Osteocyte (in vitro differentiated cells): ENCODE data around the gene CLTA. TPM values are rescaled to one million over a fixed set of nuclear protein-coding genes. Genes with fewer than 3 reads are reported as not detected.
A peak's percentile ranks its signal among the peaks of the same experiment; 100 is the strongest.

ENCODE experiments used
- DNase-seq: peaks from one replicate; pipeline ENCODE4 v3.0.0; 2021; ENCODE audit warnings: mixed read lengths; ENCODE audit not compliant: unreplicated experiment; ENCODE audit errors: extremely low spot score
- H3K27ac Mint-ChIP-seq: one replicate; pipeline ENCODE4 v1.8.0; 2021; ENCODE audit warnings: mild to moderate bottlenecking, mixed read lengths; ENCODE audit not compliant: unreplicated experiment
- H3K27me3 Mint-ChIP-seq: one replicate; pipeline ENCODE4 v1.8.0; 2021; ENCODE audit warnings: mixed read lengths; ENCODE audit not compliant: unreplicated experiment
- H3K36me3 Mint-ChIP-seq: one replicate; pipeline ENCODE4 v1.8.0; 2021; ENCODE audit warnings: mixed read lengths; ENCODE audit not compliant: unreplicated experiment
- H3K4me1 Mint-ChIP-seq: one replicate; pipeline ENCODE4 v1.8.0; 2021; ENCODE audit warnings: mixed read lengths; ENCODE audit not compliant: unreplicated experiment
- H3K4me3 Mint-ChIP-seq: one replicate; pipeline ENCODE4 v1.8.0; 2021; ENCODE audit warnings: mild to moderate bottlenecking, moderate library complexity, mixed read lengths; ENCODE audit not compliant: unreplicated experiment
- H3K9me3 Mint-ChIP-seq: one replicate; pipeline ENCODE4 v1.8.0; 2021; ENCODE audit warnings: mixed read lengths; ENCODE audit not compliant: unreplicated experiment
- CTCF ChIP-seq: fragments of 200-600 bp; sonication (generic); IDR thresholded peaks from 2 replicates; pipeline ENCODE4 v1.5.0; 2021; ENCODE audit warnings: antibody characterized with exemption, mild to moderate bottlenecking, moderate library complexity
- total RNA-seq: library from RNA; stranded (reverse); gene quantifications from 2 replicates; pipeline ENCODE4 v1.2.1, GENCODE V29; 2021

CLTA gene
- total RNA-seq, 1 donor from 2014 or later: 260 TPM

GRCh38 chr9:36214571-36214970 lies 23.9 kb downstream of the CLTA start:
- no peaks in the 10 kb centered on the region for H3K27me3 Mint-ChIP-seq
- no peaks in the 10 kb centered on the region for H3K9me3 Mint-ChIP-seq
- peak overlapping the region; percentile 16 for H3K27ac Mint-ChIP-seq
- H3K4me1 Mint-ChIP-seq: peaks cover 3% of the 10 kb centered on the region
- no peak overlapping the region for H3K4me3 Mint-ChIP-seq
- H3K36me3 Mint-ChIP-seq: peaks cover 48% of the 10 kb centered on the region
- TF ChIP-seq CTCF: no peak
- DNase-seq: no peak

GRCh38 chr9:36217256-36217968 lies 26.7 kb downstream of the CLTA start:
- Mint-ChIP-seq H3K27me3 (no peaks in the 10 kb centered on the region), H3K27ac (no peak overlapping the region)

GRCh38 chr9:36218011-36218410 lies 27.3 kb downstream of the CLTA start:
- TF ChIP-seq CTCF: no peak
- Mint-ChIP-seq H3K9me3 (no peaks in the 10 kb centered on the region), H3K36me3 (peaks cover 44% of the 10 kb centered on the region), H3K4me3 (no peak overlapping the region), H3K27me3 (no peaks in the 10 kb centered on the region), H3K4me1 (peaks cover 3% of the 10 kb centered on the region), H3K27ac (no peak overlapping the region)
- peak; percentile 40 for DNase-seq

More at GRCh38 chr9:36217256-36217968, 26.7 kb downstream of the CLTA start:
- Mint-ChIP-seq H3K9me3 (no peaks in the 10 kb centered on the region), H3K36me3 (peaks cover 39% of the 10 kb centered on the region), H3K4me1 (peaks cover 3% of the 10 kb centered on the region), H3K4me3 (no peak overlapping the region)
- no peak for TF ChIP-seq CTCF
- DNase-seq: no peak

GRCh38 chr9:36218411-36218901 lies 27.7 kb downstream of the CLTA start:
- Mint-ChIP-seq H3K27ac (peak overlapping the region; percentile 32), H3K4me3 (no peak overlapping the region), H3K4me1 (peaks cover 3% of the 10 kb centered on the region), H3K27me3 (no peaks in the 10 kb centered on the region), H3K36me3 (peaks cover 44% of the 10 kb centered on the region), H3K9me3 (no peaks in the 10 kb centered on the region)
- peak; percentile 25 for DNase-seq
- TF ChIP-seq CTCF: no peak

- DNase-seq: no peak
- no peak for TF ChIP-seq CTCF
- Mint-ChIP-seq H3K36me3 (peaks cover 51% of the 10 kb centered on the region), H3K4me3 (no peak overlapping the region), H3K4me1 (no peaks in the 10 kb centered on the region), H3K27me3 (no peaks in the 10 kb centered on the region), H3K9me3 (no peaks in the 10 kb centered on the region), H3K27ac (no peak overlapping the region)
These were observed 30.9 kb downstream of the CLTA start for GRCh38 chr9:36221667-36222066.
